GM19455 (cell line): ENCODE measurements around the gene PHF19.

Experiments used
- ATAC-seq: cut with Tn5 transposase; IDR thresholded peaks from one replicate; pipeline ENCODE4 v1.9.1; 2021; ENCODE audit not compliant: unreplicated experiment

The PHF19 gene

GRCh38 chr9:120855827-120856670 is 20.9 kb downstream of the PHF19 start:
- no peak for ATAC-seq

GRCh38 chr9:120854596-120855327 is 22.2 kb downstream of the PHF19 start:
- no peak for ATAC-seq

- no peak for ATAC-seq
Observed at GRCh38 chr9:120853198-120853597, 23.8 kb downstream of the PHF19 start.

GRCh38 chr9:120852240-120853010 is 24.6 kb downstream of the PHF19 start:
- no peak for ATAC-seq

GRCh38 chr9:120851449-120851848 is 25.5 kb downstream of the PHF19 start:
- ATAC-seq = no peak

GRCh38 chr9:120850315-120850714 is 26.7 kb downstream of the PHF19 start:
- no peak for ATAC-seq

GRCh38 chr9:120846906-120847305 is 30.1 kb downstream of the PHF19 start:
- no peak for ATAC-seq

- ATAC-seq = no peak
Observed at GRCh38 chr9:120846251-120846889, 30.6 kb downstream of the PHF19 start.

- no peak for ATAC-seq
Observed at GRCh38 chr9:120845255-120845654, 31.7 kb downstream of the PHF19 start.

GRCh38 chr9:120842685-120843485 is 34.1 kb downstream of the PHF19 start, which contains the start of gene PSMD5:
Gene PSMD5 (minus strand): TSS chr9:120842922. CDS start chr9:120842909, 13 bp downstream.
- ATAC-seq = peak; percentile 100

- ATAC-seq = no peak
Observed at GRCh38 chr9:120841930-120842684, 34.9 kb downstream of the PHF19 start.

GRCh38 chr9:120839146-120839545 is 37.8 kb downstream of the PHF19 start:
- ATAC-seq = no peak

GRCh38 chr9:120837921-120838320 is 39.1 kb downstream of the PHF19 start:
- no peak for ATAC-seq

GRCh38 chr9:120833325-120833724 is 43.7 kb downstream of the PHF19 start:
- ATAC-seq = no peak

GRCh38 chr9:120832807-120833206 is 44.2 kb downstream of the PHF19 start:
- no peak for ATAC-seq

GRCh38 chr9:120830865-120831264 is 46.1 kb downstream of the PHF19 start:
- no peak for ATAC-seq

GRCh38 chr9:120830151-120830550 is 46.8 kb downstream of the PHF19 start:
- no peak for ATAC-seq

GRCh38 chr9:120829650-120830049 is 47.3 kb downstream of the PHF19 start:
- ATAC-seq = no peak

- ATAC-seq = no peak
Observed at GRCh38 chr9:120820095-120820494, 56.9 kb downstream of the PHF19 start.
